ENCODE results near the gene DAPL1. TPM values are rescaled to one million over a fixed set of nuclear protein-coding genes. Genes with fewer than 3 reads are reported as not detected.
"Not testable (repeated sequence)": the region's sequence is repeated elsewhere in the genome, so short reads cannot be mapped to it uniquely, and the experiment has no call there.

Gene DAPL1
- total RNA-seq, 2 donors from 2014 or later, result not detected

- H3K4me1 ChIP-seq, result peaks cover 0 to 20% of the 10 kb centered on the region in 2 donors
- H3K27me3 ChIP-seq, result no peaks in the 10 kb centered on the region
- no peak overlapping the region for H3K4me3 ChIP-seq
- peak overlapping the region in 1 of 2 donors; percentile 60 for H3K27ac ChIP-seq
- no peaks in the 10 kb centered on the region for H3K9me3 ChIP-seq
- no peak for DNase-seq (ENCODE audit: low spot score)
- no peak for TF ChIP-seq CTCF (IDR thresholded peaks at IDR 0.05)
- H3K36me3 ChIP-seq, result no peaks in the 10 kb centered on the region
Measured at GRCh38 chr2:158841850-158842249, 46.7 kb downstream of the DAPL1 start.

- Histone ChIP-seq H3K4me1 (peaks cover 0 to 20% of the 10 kb centered on the region in 2 donors), H3K27me3 (no peaks in the 10 kb centered on the region), H3K36me3 (no peaks in the 10 kb centered on the region), H3K4me3 (no peak overlapping the region), H3K9me3 (no peaks in the 10 kb centered on the region), H3K27ac (no peak overlapping the region)
- TF ChIP-seq CTCF (IDR thresholded peaks at IDR 0.05), result no peak
- no peak for DNase-seq (ENCODE audit: low spot score)
Measured at GRCh38 chr2:158845444-158845843, 50.3 kb downstream of the DAPL1 start.

GRCh38 chr2:158845859-158846258 lies 50.7 kb downstream of the DAPL1 start:
- TF ChIP-seq CTCF (IDR thresholded peaks at IDR 0.05), result no peak
- no peaks in the 10 kb centered on the region for H3K27me3 ChIP-seq
- DNase-seq (ENCODE audit: low spot score), result no peak
- H3K27ac ChIP-seq, result no peak overlapping the region
- peaks cover 0 to 20% of the 10 kb centered on the region in 2 donors for H3K4me1 ChIP-seq
- no peaks in the 10 kb centered on the region for H3K36me3 ChIP-seq
- H3K4me3 ChIP-seq, result no peak overlapping the region
- no peaks in the 10 kb centered on the region for H3K9me3 ChIP-seq

GRCh38 chr2:158847526-158847925 lies 52.4 kb downstream of the DAPL1 start:
- not testable (repeated sequence) for H3K4me3 ChIP-seq; H3K27ac ChIP-seq; H3K4me1 ChIP-seq; H3K9me3 ChIP-seq; H3K36me3 ChIP-seq; DNase-seq (ENCODE audit: low spot score); H3K27me3 ChIP-seq

- H3K4me1 ChIP-seq; H3K27ac ChIP-seq; H3K36me3 ChIP-seq; H3K27me3 ChIP-seq; H3K9me3 ChIP-seq; DNase-seq (ENCODE audit: low spot score); H3K4me3 ChIP-seq: not testable (repeated sequence)
Measured at GRCh38 chr2:158848031-158848970, 53.2 kb downstream of the DAPL1 start.

- H3K36me3 ChIP-seq; H3K27me3 ChIP-seq; H3K4me3 ChIP-seq; DNase-seq (ENCODE audit: low spot score); H3K4me1 ChIP-seq; H3K9me3 ChIP-seq; H3K27ac ChIP-seq: not testable (repeated sequence)
Measured at GRCh38 chr2:158860179-158860578, 65.1 kb downstream of the DAPL1 start.

GRCh38 chr2:158861626-158862025 lies 66.5 kb downstream of the DAPL1 start:
- H3K27me3 ChIP-seq, result not testable (repeated sequence)

GRCh38 chr2:158865469-158865868 lies 70.4 kb downstream of the DAPL1 start:
- H3K4me3 ChIP-seq; H3K36me3 ChIP-seq; H3K4me1 ChIP-seq; H3K27ac ChIP-seq; DNase-seq (ENCODE audit: low spot score); H3K9me3 ChIP-seq; H3K27me3 ChIP-seq: not testable (repeated sequence)

More at GRCh38 chr2:158861626-158862025, 66.5 kb downstream of the DAPL1 start:
- DNase-seq (ENCODE audit: low spot score); H3K27ac ChIP-seq; H3K4me3 ChIP-seq; H3K9me3 ChIP-seq; H3K36me3 ChIP-seq; H3K4me1 ChIP-seq: not testable (repeated sequence)

Other genes with a start within 250 kb of the DAPL1 start
- 10 to 100 TPM; 51.8 to 58.9 TPM for gene TANC1, start 173.3 kb downstream of the DAPL1 start, total RNA-seq